Uterus (tissue), 2 donors: Measurements from ENCODE around the gene KCNJ13.

Source experiments
- POLR2A ChIP-seq, 2 donors: fragments of 450-650 bp; IDR thresholded peaks; one replicate each; pipeline ENCODE4 v1.6.1; 2016; ENCODE audit warnings: antibody characterized with exemption in 2 of 2, mild to moderate bottlenecking in 1 of 2, moderate library complexity in 1 of 2
- TF ChIP-seq, protein P1 (sequence below), 4 experiments: fragments of 200-600 bp in 2 of 4; fragments of 450-650 bp in 2 of 4; sonication (generic) in 2 of 4; IDR thresholded peaks; one replicate each; pipeline ENCODE4 v1.5.1; 2016 to 2019; ENCODE audit warnings: antibody characterized with exemption in 4 of 4, mild to moderate bottlenecking in 2 of 4, moderate library complexity in 1 of 4

DNA sequence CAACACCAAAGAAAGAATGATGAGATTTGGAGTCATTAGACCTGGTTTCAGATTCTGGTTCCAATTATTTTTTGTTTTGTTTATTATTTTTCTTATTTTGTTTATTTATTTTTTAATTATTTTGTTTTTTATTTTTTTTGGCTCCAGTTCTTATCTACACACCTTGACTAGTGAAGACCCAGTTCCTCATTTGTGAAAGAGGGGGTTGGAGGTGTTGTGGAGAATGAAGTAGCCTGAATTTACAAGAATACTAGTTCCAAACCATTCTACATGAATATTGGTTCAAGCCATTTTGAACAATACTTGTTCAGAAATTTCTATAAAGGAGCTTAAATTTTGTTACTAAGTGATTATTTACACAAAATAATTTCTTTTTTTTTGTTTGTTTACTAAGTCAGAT is 6.9 kb upstream of the KCNJ13 start:
- TF ChIP-seq, protein P1, sequence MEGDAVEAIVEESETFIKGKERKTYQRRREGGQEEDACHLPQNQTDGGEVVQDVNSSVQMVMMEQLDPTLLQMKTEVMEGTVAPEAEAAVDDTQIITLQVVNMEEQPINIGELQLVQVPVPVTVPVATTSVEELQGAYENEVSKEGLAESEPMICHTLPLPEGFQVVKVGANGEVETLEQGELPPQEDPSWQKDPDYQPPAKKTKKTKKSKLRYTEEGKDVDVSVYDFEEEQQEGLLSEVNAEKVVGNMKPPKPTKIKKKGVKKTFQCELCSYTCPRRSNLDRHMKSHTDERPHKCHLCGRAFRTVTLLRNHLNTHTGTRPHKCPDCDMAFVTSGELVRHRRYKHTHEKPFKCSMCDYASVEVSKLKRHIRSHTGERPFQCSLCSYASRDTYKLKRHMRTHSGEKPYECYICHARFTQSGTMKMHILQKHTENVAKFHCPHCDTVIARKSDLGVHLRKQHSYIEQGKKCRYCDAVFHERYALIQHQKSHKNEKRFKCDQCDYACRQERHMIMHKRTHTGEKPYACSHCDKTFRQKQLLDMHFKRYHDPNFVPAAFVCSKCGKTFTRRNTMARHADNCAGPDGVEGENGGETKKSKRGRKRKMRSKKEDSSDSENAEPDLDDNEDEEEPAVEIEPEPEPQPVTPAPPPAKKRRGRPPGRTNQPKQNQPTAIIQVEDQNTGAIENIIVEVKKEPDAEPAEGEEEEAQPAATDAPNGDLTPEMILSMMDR (IDR thresholded peaks at IDR 0.05): no peak
- TF ChIP-seq POLR2A (IDR thresholded peaks at IDR 0.05): no peak
